Epithelial cell of proximal tubule (primary cell): ENCODE results near the gene SRGAP3. TPM values are rescaled to one million over a fixed set of nuclear protein-coding genes. Genes with fewer than 3 reads are reported as not detected.

Experiments
- DNase-seq: peaks from one replicate; pipeline ENCODE4 v3.0.0-alpha.2; 2011; ENCODE audit warnings: low read depth
- H3K4me3 ChIP-seq: 2 replicates; pipeline ENCODE4 v1.5.1; 2011; ENCODE audit warnings: low read depth, mild to moderate bottlenecking, low read length
- total RNA-seq: library from RNA; depleted of rRNA; stranded (reverse); fragments of >200 nt; gene quantifications from 2 replicates; pipeline ENCODE4 v1.2.3, GENCODE V29; 2015
- TF ChIP-seq, protein P1 (sequence below): conservative IDR thresholded peaks from 2 replicates; pipeline ENCODE4 v1.5.1; 2012; ENCODE audit warnings: low read depth, mild to moderate bottlenecking, low read length

Gene SRGAP3
- total RNA-seq, 1 donor from 2014 or later, result 3.4 TPM

DNA sequence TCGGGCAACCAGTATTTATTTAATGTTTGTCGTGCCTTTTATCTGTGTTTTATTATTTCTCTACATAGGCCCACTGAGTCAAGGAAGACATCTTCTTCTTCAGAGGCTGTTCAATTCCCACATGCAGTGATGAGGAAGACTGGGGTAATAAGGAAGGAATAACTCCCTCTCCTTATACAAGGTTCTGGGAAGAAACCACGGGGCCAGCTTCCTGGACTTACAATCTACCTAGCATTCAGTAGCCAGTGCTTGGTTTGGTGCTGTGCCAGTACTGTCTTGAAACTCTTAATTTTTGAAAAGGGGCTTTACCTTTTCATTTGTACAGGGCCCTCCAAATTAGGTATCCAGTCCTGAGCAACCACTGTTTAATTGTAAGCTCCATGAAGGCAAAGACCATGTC is 51.2 kb downstream of the SRGAP3 start:
- TF ChIP-seq, protein P1, sequence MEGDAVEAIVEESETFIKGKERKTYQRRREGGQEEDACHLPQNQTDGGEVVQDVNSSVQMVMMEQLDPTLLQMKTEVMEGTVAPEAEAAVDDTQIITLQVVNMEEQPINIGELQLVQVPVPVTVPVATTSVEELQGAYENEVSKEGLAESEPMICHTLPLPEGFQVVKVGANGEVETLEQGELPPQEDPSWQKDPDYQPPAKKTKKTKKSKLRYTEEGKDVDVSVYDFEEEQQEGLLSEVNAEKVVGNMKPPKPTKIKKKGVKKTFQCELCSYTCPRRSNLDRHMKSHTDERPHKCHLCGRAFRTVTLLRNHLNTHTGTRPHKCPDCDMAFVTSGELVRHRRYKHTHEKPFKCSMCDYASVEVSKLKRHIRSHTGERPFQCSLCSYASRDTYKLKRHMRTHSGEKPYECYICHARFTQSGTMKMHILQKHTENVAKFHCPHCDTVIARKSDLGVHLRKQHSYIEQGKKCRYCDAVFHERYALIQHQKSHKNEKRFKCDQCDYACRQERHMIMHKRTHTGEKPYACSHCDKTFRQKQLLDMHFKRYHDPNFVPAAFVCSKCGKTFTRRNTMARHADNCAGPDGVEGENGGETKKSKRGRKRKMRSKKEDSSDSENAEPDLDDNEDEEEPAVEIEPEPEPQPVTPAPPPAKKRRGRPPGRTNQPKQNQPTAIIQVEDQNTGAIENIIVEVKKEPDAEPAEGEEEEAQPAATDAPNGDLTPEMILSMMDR, result no peak
- H3K4me3 ChIP-seq, result no peak overlapping the region
- DNase-seq, result no peak

DNA sequence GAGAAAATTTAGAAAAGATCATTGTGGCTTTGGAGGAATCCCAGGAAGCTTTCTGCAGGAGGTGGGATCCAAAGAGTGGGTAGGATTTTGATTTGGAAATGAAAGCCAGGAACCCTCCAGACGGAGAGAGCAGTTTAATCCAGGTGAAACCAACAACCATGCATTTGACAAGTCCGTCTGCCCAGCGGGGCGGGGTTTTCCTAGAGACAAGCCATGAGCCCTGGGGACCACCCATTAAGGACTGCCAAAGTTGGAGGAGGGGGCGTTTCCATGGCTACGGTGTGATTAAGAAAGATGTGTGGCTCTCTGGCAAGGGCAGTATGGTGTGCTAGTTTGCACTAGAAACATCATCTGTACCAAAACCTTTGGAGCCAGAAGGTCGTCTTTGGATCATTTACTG is 53.4 kb downstream of the SRGAP3 start:
- TF ChIP-seq, protein P1, result no peak
- no peak overlapping the region for H3K4me3 ChIP-seq
- no peak for DNase-seq

DNA sequence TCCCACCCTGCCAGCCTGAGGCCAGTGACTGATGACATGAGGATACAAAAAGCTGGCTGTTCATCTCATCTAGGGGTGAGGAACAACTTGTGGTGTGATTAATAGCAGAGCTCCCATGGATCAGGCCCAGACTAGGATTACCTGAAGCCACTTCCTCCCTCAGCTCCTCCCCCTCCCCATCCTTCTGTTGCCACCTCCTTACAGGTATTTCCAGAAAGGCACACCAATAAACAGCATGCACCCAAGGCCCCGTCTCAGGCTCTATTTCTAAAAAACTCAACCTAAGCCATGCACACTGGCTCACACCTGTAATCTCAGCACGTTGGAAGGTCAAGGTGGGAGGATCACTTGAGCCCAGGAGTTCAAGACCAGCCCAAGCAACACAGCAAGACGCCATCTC is 54.1 kb downstream of the SRGAP3 start:
- DNase-seq, result no peak
- TF ChIP-seq, protein P1, result no peak
- no peak overlapping the region for H3K4me3 ChIP-seq

DNA sequence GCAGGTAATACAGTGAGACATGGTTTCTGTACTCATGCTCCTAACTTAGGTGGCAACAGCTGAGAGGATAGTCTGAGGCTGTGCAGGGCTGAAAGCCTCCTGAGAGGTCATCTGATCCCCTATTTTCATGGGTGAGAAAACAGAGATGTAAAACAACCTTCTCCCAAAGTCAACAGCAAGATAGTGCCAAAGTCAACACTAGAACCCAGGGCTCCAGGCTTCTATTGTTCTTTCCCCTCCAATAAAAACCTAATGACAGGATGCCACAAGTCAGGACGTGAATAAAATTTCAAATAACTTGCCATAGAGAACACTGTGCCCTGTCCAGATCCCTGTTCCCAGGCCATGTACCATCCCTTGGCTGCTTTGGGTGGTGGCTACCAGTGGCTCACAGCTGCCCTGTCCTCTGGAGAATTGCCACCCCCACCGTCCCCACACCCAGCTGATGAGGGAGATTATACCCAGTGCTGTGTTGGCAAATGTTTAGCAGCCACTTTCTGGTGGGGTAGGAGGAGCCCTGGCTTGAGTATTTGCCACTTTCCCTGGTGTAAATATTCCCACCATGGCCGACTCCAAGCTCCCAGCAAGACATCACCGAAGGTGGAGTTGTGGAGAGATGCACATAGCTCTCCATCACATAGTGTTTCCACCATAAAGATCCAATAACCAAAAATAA is 54.8 kb downstream of the SRGAP3 start:
- no peak overlapping the region for H3K4me3 ChIP-seq
- DNase-seq, result no peak

DNA sequence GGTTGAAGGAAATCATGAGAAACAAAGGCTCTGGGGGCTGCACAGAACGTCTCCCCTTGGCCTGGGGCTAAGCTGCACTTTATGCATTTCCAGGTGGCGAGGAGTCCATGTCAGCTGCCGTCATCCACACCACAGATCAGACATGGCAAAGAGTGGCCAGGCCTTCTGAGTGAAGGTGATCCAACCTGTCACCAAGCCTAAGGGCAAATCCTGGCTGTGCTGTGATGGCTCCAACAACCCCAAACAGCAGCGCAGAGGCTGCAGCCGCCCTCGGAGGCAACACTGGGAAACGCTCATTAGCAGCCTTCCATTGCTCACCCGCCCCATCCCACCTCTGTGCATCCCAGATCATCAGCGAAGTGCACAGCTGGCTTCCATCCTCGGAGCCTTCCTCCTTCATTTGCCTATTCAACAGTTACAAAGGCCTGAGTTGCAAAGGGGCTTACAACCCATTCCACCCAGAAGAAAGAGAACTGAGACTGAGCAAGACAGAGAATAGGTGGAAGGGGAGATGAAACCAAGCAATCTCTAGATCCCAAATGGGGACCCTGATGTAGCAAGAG is 55.7 kb downstream of the SRGAP3 start:
- DNase-seq, result no peak
- H3K4me3 ChIP-seq, result no peak overlapping the region
- TF ChIP-seq, protein P1, result no peak

More for the DNA sequence above, 54.8 kb downstream of the SRGAP3 start:
- TF ChIP-seq, protein P1, result no peak

DNA sequence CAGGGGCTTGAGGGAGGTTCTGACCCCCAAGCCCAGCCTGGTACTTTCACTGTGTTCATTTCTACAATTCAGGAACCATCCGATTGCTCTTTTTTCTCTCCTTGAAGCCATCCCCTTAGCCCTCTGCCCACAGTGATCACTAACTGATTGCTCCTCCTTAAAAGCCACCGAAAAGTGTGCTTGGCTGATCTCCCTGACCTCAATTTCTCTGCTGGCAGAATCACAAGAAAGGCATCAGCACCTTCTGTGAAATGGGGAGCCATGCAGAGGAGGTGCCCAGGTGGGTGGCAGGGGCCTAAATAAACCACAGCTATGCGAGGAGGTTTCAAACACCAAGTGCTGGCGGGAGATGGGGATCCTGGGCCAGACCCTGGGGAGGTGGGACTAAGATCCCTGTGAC is 56.2 kb downstream of the SRGAP3 start:
- TF ChIP-seq, protein P1, result no peak
- DNase-seq, result no peak
- no peak overlapping the region for H3K4me3 ChIP-seq
